HCT116 (cell line): ENCODE data around the gene SBNO2. TPM values are rescaled to one million over a fixed set of nuclear protein-coding genes. Genes with fewer than 3 reads are reported as not detected.
A peak's percentile ranks its signal among the peaks of the same experiment; 100 is the strongest.

ENCODE experiments used
- ATAC-seq: fragments of 200-7000 bp; cut with Tn5 transposase; 2 replicates; pipeline ENCODE4 v1.9.1; 2020; ENCODE audit warnings: mild to moderate bottlenecking, moderate library complexity
- BruUV-seq: library from RNA; stranded (reverse); fragments of 400-500 nt; replicated peaks from 2 replicates; lab custom pipeline; 2021; lab: Mats Ljungman, UMichigan
- CTCF ChIA-PET: fragments of 300-600 bp; sonication (Branson Sonifier 250); formaldehyde crosslinking; loops from one replicate; lab custom pipeline; 2021; ENCODE audit warnings: antibody characterized with exemption; lab: Charles Lee
- POLR2A ChIA-PET: fragments of 300-600, 350-600 bp; sonication (Branson Sonifier 250); formaldehyde crosslinking; loops from one replicate; lab custom pipeline; 2021; ENCODE audit warnings: antibody characterized with exemption; lab: Charles Lee
- RAD21 ChIA-PET, 2 experiments: fragments of 300-600 bp; sonication (Branson Sonifier 250); formaldehyde crosslinking; loops; one replicate each; lab custom pipeline; 2023; ENCODE audit warnings: low total read pairs in 2 of 2; ENCODE audit not compliant: uncharacterized antibody in 2 of 2, unreplicated experiment in 2 of 2, low non-redundant PET in 1 of 2; lab: Charles Lee
- DNase-seq: peaks from one replicate; pipeline ENCODE4 v3.0.0-alpha.2; 2010; ENCODE audit warnings: low read depth, low spot score
- H2AFZ ChIP-seq: fragments of 200-600 bp; shearing (Covaris generic), sonication (generic); 2 replicates; pipeline ENCODE4 v1.6.1; 2017; ENCODE audit warnings: low read depth, mixed run types, mixed read lengths, antibody characterized with exemption, low read length; ENCODE audit not compliant: poor library complexity, severe bottlenecking
- H3K27ac ChIP-seq: 2 replicates; pipeline ENCODE4 v1.5.1; 2012; ENCODE audit warnings: low read depth, low read length
- H3K27me3 ChIP-seq: fragments of 200-600 bp; sonication (generic); 2 replicates; pipeline ENCODE4 v1.6.1; 2016; ENCODE audit warnings: mixed run types, low read length, mixed read lengths; ENCODE audit not compliant: insufficient read depth
- H3K36me3 ChIP-seq, 2 experiments: fragments of 200-500 bp in 1 of 2; fragments of 200-600 bp in 1 of 2; sonication (Bioruptor generic) in 1 of 2; sonication (generic) in 1 of 2; 2 replicates each; pipeline versions ENCODE4 v1.5.1 to v1.6.1; 2014 to 2016; ENCODE audit warnings: low read length in 2 of 2, inconsistent platforms in 1 of 2, mixed read lengths in 1 of 2, mixed run types in 1 of 2; ENCODE audit not compliant: insufficient read depth in 2 of 2, control insufficient read depth in 1 of 2
- H3K4me1 ChIP-seq, 2 experiments: fragments of 200-600 bp in 1 of 2; sonication (generic) in 1 of 2; 2 replicates each; pipeline versions ENCODE4 v1.5.1 to v1.6.1; 2012 to 2017; ENCODE audit warnings: low read length in 2 of 2, inconsistent platforms in 1 of 2, mild to moderate bottlenecking in 1 of 2, mixed read lengths in 1 of 2, mixed run types in 1 of 2, moderate library complexity in 1 of 2; ENCODE audit not compliant: insufficient read depth in 2 of 2, control insufficient read depth in 1 of 2
- H3K4me2 ChIP-seq: fragments of 200-600 bp; sonication (generic); 2 replicates; pipeline ENCODE4 v1.6.1; 2017; ENCODE audit warnings: mixed run types, low read length, mixed read lengths
- H3K4me3 ChIP-seq, 2 experiments: fragments of 200-600 bp in 1 of 2; sonication (generic) in 1 of 2; replicated peaks in 1 of 2; 2 replicates each; pipeline ENCODE4 v1.5.1; 2011 to 2016; ENCODE audit warnings: low read length in 2 of 2, control low read depth in 1 of 2, low read depth in 1 of 2, mild to moderate bottlenecking in 1 of 2, mixed read lengths in 1 of 2, mixed run types in 1 of 2
- H3K79me2 ChIP-seq: fragments of 200-600 bp; sonication (generic); 2 replicates; pipeline ENCODE4 v1.6.1; 2017; ENCODE audit warnings: mild to moderate bottlenecking, mixed run types, low read length, moderate library complexity, mixed read lengths; ENCODE audit not compliant: insufficient read depth
- H3K9ac ChIP-seq: fragments of 200-600 bp; sonication (generic); 2 replicates; pipeline ENCODE4 v1.6.1; 2016; ENCODE audit warnings: low read length, mixed read lengths
- H3K9me2 ChIP-seq: fragments of 200-600 bp; sonication (generic), shearing (Covaris generic); 2 replicates; pipeline ENCODE4 v1.6.1; 2017; ENCODE audit warnings: mixed run types, mild to moderate bottlenecking, moderate library complexity; ENCODE audit not compliant: insufficient read depth
- H3K9me3 ChIP-seq, 2 experiments: fragments of 200-500 bp in 1 of 2; fragments of 200-600 bp in 1 of 2; sonication (Bioruptor generic) in 1 of 2; sonication (generic) in 1 of 2; 2 replicates each; pipeline ENCODE4 v1.6.1; 2014 to 2017; ENCODE audit warnings: low read length in 2 of 2, mixed read lengths in 2 of 2, inconsistent platforms in 1 of 2, low read depth in 1 of 2, mild to moderate bottlenecking in 1 of 2, mixed run types in 1 of 2, moderate library complexity in 1 of 2; ENCODE audit not compliant: control insufficient read depth in 1 of 2, insufficient read depth in 1 of 2
- H4K20me1 ChIP-seq: fragments of 200-600 bp; sonication (generic), shearing (Covaris generic); 2 replicates; pipeline ENCODE4 v1.6.1; 2017; ENCODE audit warnings: mixed run types, mild to moderate bottlenecking, moderate library complexity; ENCODE audit not compliant: insufficient read depth
- CEBPB ChIP-seq: IDR thresholded peaks from 2 replicates; pipeline ENCODE4 v1.6.1; 2012; ENCODE audit warnings: low read depth
- ELF1 ChIP-seq: IDR thresholded peaks from 2 replicates; pipeline ENCODE4 v1.6.1; 2012; ENCODE audit warnings: low read depth, borderline replicate concordance
- EZH2phosphoT487 ChIP-seq: fragments of 200-600 bp; IDR thresholded peaks from 2 replicates; pipeline ENCODE4 v1.6.1; 2018; ENCODE audit warnings: antibody characterized with exemption, borderline replicate concordance
- FOSL1 ChIP-seq: IDR thresholded peaks from 2 replicates; pipeline ENCODE4 v1.6.1; 2012; ENCODE audit warnings: low read depth
- JUND ChIP-seq: IDR thresholded peaks from 2 replicates; pipeline ENCODE4 v1.6.1; 2012
- POLR2AphosphoS5 ChIP-seq: IDR thresholded peaks from 2 replicates; pipeline ENCODE4 v1.6.1; 2011; ENCODE audit warnings: mild to moderate bottlenecking, low read depth, low read length, moderate library complexity
- RAD21 ChIP-seq: IDR thresholded peaks from 2 replicates; pipeline ENCODE4 v1.6.1; 2012; ENCODE audit warnings: low read depth, mild to moderate bottlenecking
- SP1 ChIP-seq: IDR thresholded peaks from 2 replicates; pipeline ENCODE4 v1.6.1; 2012; ENCODE audit warnings: low read depth
- TCF7L2 ChIP-seq: IDR thresholded peaks from 2 replicates; pipeline ENCODE4 v1.7.0; 2011; ENCODE audit warnings: borderline replicate concordance, inconsistent platforms; ENCODE audit not compliant: insufficient read depth, insufficient read length; ENCODE audit errors: extremely low read depth
- ZFX ChIP-seq: fragments of 450-650 bp; IDR thresholded peaks from 2 replicates; pipeline ENCODE4 v1.6.1; 2017
- intact Hi-C: fragments of 100-400 bp; cut with micrococcal nuclease; formaldehyde crosslinking; loops from 2 replicates; pipeline ENCODE4 v1.10.0; 2022
- total RNA-seq: library from RNA; stranded (reverse); gene quantifications from one replicate; pipeline ENCODE4 v1.2.1, GENCODE V29; 2021; ENCODE audit not compliant: unreplicated experiment
- TF ChIP-seq, protein P1 (sequence below): IDR thresholded peaks from 2 replicates; pipeline ENCODE4 v1.6.1; 2012; ENCODE audit warnings: low read depth
- TF ChIP-seq, protein P2 (sequence below): IDR thresholded peaks from 2 replicates; pipeline ENCODE4 v1.6.1; 2012
- TF ChIP-seq, protein P3 (sequence below), 3 experiments: fragments of 200-600 bp in 1 of 3; sonication (generic) in 1 of 3; IDR thresholded peaks in 2 of 3; conservative IDR thresholded peaks in 1 of 3; 2 replicates each; pipeline ENCODE4 v1.5.1; 2012 to 2017; ENCODE audit warnings: low read depth in 2 of 3, low read length in 2 of 3, antibody characterized with exemption in 1 of 3, borderline replicate concordance in 1 of 3, control low read depth in 1 of 3, mild to moderate bottlenecking in 1 of 3, mixed read lengths in 1 of 3, mixed run types in 1 of 3, moderate library complexity in 1 of 3; ENCODE audit not compliant: insufficient read depth in 1 of 3

The SBNO2 gene
- total RNA-seq, 1 experiment from 2014 or later = 66.4 TPM

DNA sequence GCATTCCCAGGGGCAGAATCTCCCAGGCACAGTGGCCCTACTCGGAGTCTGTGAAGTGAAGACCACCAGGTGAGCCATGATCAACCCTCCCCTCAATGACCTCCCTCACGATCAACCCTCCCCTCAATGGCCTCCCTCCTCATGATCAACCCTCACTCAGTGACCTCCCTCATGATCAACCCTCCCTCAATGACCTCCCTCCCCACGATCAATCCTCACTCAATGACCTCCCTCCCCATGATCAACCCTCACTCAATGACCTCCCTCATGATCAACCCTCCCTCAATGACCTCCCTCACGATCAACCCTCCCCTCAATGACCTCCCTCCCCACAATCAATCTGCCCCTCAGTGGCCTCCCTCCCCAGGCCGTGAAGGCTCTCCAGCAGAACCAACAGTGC is 32.1 kb downstream of the SBNO2 start:
- ChIA-PET POLR2A (no interaction called here), CTCF (no interaction called here), RAD21 (no interaction called here)
- Histone ChIP-seq H3K9ac (no peak overlapping the region), H3K27me3 (no peaks in the 10 kb centered on the region), H3K4me2 (no peak overlapping the region), H3K9me2 (no peaks in the 10 kb centered on the region), H3K4me1 (no peaks in the 10 kb centered on the region), H3K4me3 (no peak overlapping the region), H2AFZ (no peak overlapping the region), H3K36me3 (peaks cover 2 to 4% of the 10 kb centered on the region in 2 experiments; a peak in 2 of 4 replicates), H3K9me3 (no peaks in the 10 kb centered on the region), H3K27ac (no peak overlapping the region), H3K79me2 (no peaks in the 10 kb centered on the region; the same call in 1 of the 2 replicates), H4K20me1 (no peaks in the 10 kb centered on the region)
- intact Hi-C loops = no loop called here
- 0 out of 2 replicates have a peak, but pooled peaks have one; percentile 33 for ATAC-seq
- TF ChIP-seq ZFX = no peak
- TF ChIP-seq RAD21 = no peak
- TF ChIP-seq ELF1 = no peak
- TF ChIP-seq SP1 = no peak
- TF ChIP-seq EZH2phosphoT487 = no peak
- no peak for TF ChIP-seq CEBPB
- no peak for TF ChIP-seq TCF7L2
- TF ChIP-seq, protein P1, sequence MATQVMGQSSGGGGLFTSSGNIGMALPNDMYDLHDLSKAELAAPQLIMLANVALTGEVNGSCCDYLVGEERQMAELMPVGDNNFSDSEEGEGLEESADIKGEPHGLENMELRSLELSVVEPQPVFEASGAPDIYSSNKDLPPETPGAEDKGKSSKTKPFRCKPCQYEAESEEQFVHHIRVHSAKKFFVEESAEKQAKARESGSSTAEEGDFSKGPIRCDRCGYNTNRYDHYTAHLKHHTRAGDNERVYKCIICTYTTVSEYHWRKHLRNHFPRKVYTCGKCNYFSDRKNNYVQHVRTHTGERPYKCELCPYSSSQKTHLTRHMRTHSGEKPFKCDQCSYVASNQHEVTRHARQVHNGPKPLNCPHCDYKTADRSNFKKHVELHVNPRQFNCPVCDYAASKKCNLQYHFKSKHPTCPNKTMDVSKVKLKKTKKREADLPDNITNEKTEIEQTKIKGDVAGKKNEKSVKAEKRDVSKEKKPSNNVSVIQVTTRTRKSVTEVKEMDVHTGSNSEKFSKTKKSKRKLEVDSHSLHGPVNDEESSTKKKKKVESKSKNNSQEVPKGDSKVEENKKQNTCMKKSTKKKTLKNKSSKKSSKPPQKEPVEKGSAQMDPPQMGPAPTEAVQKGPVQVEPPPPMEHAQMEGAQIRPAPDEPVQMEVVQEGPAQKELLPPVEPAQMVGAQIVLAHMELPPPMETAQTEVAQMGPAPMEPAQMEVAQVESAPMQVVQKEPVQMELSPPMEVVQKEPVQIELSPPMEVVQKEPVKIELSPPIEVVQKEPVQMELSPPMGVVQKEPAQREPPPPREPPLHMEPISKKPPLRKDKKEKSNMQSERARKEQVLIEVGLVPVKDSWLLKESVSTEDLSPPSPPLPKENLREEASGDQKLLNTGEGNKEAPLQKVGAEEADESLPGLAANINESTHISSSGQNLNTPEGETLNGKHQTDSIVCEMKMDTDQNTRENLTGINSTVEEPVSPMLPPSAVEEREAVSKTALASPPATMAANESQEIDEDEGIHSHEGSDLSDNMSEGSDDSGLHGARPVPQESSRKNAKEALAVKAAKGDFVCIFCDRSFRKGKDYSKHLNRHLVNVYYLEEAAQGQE = no peak
- TF ChIP-seq, protein P2, sequence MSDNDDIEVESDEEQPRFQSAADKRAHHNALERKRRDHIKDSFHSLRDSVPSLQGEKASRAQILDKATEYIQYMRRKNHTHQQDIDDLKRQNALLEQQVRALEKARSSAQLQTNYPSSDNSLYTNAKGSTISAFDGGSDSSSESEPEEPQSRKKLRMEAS = no peak
- TF ChIP-seq FOSL1 = no peak
- no peak for TF ChIP-seq JUND
- TF ChIP-seq, protein P3, sequence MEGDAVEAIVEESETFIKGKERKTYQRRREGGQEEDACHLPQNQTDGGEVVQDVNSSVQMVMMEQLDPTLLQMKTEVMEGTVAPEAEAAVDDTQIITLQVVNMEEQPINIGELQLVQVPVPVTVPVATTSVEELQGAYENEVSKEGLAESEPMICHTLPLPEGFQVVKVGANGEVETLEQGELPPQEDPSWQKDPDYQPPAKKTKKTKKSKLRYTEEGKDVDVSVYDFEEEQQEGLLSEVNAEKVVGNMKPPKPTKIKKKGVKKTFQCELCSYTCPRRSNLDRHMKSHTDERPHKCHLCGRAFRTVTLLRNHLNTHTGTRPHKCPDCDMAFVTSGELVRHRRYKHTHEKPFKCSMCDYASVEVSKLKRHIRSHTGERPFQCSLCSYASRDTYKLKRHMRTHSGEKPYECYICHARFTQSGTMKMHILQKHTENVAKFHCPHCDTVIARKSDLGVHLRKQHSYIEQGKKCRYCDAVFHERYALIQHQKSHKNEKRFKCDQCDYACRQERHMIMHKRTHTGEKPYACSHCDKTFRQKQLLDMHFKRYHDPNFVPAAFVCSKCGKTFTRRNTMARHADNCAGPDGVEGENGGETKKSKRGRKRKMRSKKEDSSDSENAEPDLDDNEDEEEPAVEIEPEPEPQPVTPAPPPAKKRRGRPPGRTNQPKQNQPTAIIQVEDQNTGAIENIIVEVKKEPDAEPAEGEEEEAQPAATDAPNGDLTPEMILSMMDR (IDR thresholded peaks at IDR 0.05 in 2 of 3, conservative IDR thresholded peaks at IDR 0.05 in 1 of 3; ENCODE audit: borderline replicate concordance in 1 of 3, insufficient read depth in 1 of 3, low read depth in 2 of 3, low read length in 2 of 3) = no peak
- TF ChIP-seq POLR2AphosphoS5 = no peak
- DNase-seq = no peak
- no TSS peak for BruUV-seq
